Measurements from ENCODE around the gene NRTN.
"Not testable (repeated sequence)": the region's sequence is repeated elsewhere in the genome, so short reads cannot be mapped to it uniquely, and the experiment has no call there.

The NRTN gene

GRCh38 chr19:5832527-5833216 lies 27.8 kb downstream of the NRTN start:
- no peak for DNase-seq

GRCh38 chr19:5837761-5838352 lies 33.0 kb downstream of the NRTN start:
- DNase-seq, result no peak

- DNase-seq, result no peak
These were observed 33.6 kb downstream of the NRTN start for GRCh38 chr19:5838353-5839064.

- DNase-seq, result no peak
These were observed 34.5 kb downstream of the NRTN start, which contains the start of gene FUT6 for GRCh38 chr19:5839065-5840017. Gene FUT6, minus strand, starts transcription at chr19:5839702. Its CDS starts 7,135 bp downstream, at chr19:5832567.

- not testable (repeated sequence) for DNase-seq
These were observed 36.9 kb downstream of the NRTN start for GRCh38 chr19:5841735-5842111.

- DNase-seq, result no peak
These were observed 38.5 kb downstream of the NRTN start for GRCh38 chr19:5843295-5843927.

GRCh38 chr19:5844456-5845433 lies 39.9 kb downstream of the NRTN start:
- no peak for DNase-seq

GRCh38 chr19:5847846-5848245 lies 43.0 kb downstream of the NRTN start:
- DNase-seq, result not testable (repeated sequence)

- not testable (repeated sequence) for DNase-seq
These were observed 43.8 kb downstream of the NRTN start for GRCh38 chr19:5848621-5849020.

GRCh38 chr19:5850189-5850588 lies 45.3 kb downstream of the NRTN start:
- DNase-seq, result no peak

GRCh38 chr19:5850743-5851293 lies 46.0 kb downstream of the NRTN start:
- peak in 2 of 56 donors; percentile 0 to 21 for DNase-seq

GRCh38 chr19:5851302-5851701 lies 46.4 kb downstream of the NRTN start, which contains the start of gene FUT3:
Gene FUT3, minus strand, starts transcription at chr19:5851449.
- DNase-seq, result no peak

GRCh38 chr19:5854121-5854520 lies 49.3 kb downstream of the NRTN start:
- not testable (repeated sequence) for DNase-seq

GRCh38 chr19:5855151-5855550 lies 50.3 kb downstream of the NRTN start:
- not testable (repeated sequence) for DNase-seq

GRCh38 chr19:5857203-5858081 lies 52.6 kb downstream of the NRTN start:
- DNase-seq, result no peak

- no peak for DNase-seq
These were observed 58.3 kb downstream of the NRTN start for GRCh38 chr19:5863030-5863665.

- peak in 2 of 56 donors; percentile 5 to 10 for DNase-seq
These were observed 59.3 kb downstream of the NRTN start for GRCh38 chr19:5864013-5864720.
